Renal cortical epithelial cell (primary cell): Measurements from ENCODE around the gene RNASE8. TPM values are rescaled to one million over a fixed set of nuclear protein-coding genes. Genes with fewer than 3 reads are reported as not detected.

Experiments used
- DNase-seq: peaks from one replicate; pipeline ENCODE4 v3.0.0-alpha.2; 2011; ENCODE audit warnings: low read depth
- total RNA-seq: library from RNA; depleted of rRNA; stranded (reverse); fragments of >200 nt; gene quantifications from 2 replicates; pipeline ENCODE4 v1.2.3, GENCODE V29; 2014

The RNASE8 gene
- total RNA-seq, 1 donor from 2014 or later, result not detected

- peak; percentile 35 for DNase-seq
These were observed 34.8 kb downstream of the RNASE8 start for GRCh38 chr14:21092273-21093011.

GRCh38 chr14:21093018-21093417 lies 35.4 kb downstream of the RNASE8 start:
- no peak for DNase-seq

- DNase-seq, result peak; percentile 75
These were observed 36.4 kb downstream of the RNASE8 start for GRCh38 chr14:21093769-21094681.

GRCh38 chr14:21095430-21096205 lies 38.0 kb downstream of the RNASE8 start:
- no peak for DNase-seq

- DNase-seq, result no peak
These were observed 38.8 kb downstream of the RNASE8 start for GRCh38 chr14:21096438-21096837.

- DNase-seq, result no peak
These were observed 39.5 kb downstream of the RNASE8 start for GRCh38 chr14:21096978-21097635.

- no peak for DNase-seq
These were observed 40.0 kb downstream of the RNASE8 start for GRCh38 chr14:21097636-21098075.

GRCh38 chr14:21098076-21098891 lies 40.7 kb downstream of the RNASE8 start, which contains the start of gene ZNF219:
Gene ZNF219, minus strand, starts transcription at chr14:21098655. Its CDS starts 5,064 bp downstream, at chr14:21093591.
- DNase-seq, result no peak

- DNase-seq, result no peak
These were observed 41.4 kb downstream of the RNASE8 start for GRCh38 chr14:21098892-21099595.

GRCh38 chr14:21099596-21099985 lies 42.0 kb downstream of the RNASE8 start:
- no peak for DNase-seq

- DNase-seq, result no peak
These were observed 43.3 kb downstream of the RNASE8 start, which contains the start of gene TMEM253 for GRCh38 chr14:21100931-21101330. Gene TMEM253, plus strand, starts transcription at chr14:21101066. Its CDS starts 278 bp downstream, at chr14:21101344.

GRCh38 chr14:21101802-21102413 lies 44.3 kb downstream of the RNASE8 start:
- peak; percentile 32 for DNase-seq

GRCh38 chr14:21102521-21103410 lies 45.1 kb downstream of the RNASE8 start:
- DNase-seq, result no peak

GRCh38 chr14:21103411-21103709 lies 45.7 kb downstream of the RNASE8 start:
- DNase-seq, result no peak

- peak; percentile 84 for DNase-seq
These were observed 46.3 kb downstream of the RNASE8 start for GRCh38 chr14:21103710-21104447.

- DNase-seq, result peak; percentile 63
These were observed 46.9 kb downstream of the RNASE8 start for GRCh38 chr14:21104448-21105060.

GRCh38 chr14:21105095-21105494 lies 47.5 kb downstream of the RNASE8 start:
- no peak for DNase-seq
